C4-2B (cell line): Measurements from ENCODE around the gene MRPL40.

Experiments used
- ZFX ChIP-seq: fragments of 450-650 bp; IDR thresholded peaks from 2 replicates; pipeline ENCODE4 v1.6.1; 2017
- TF ChIP-seq, protein P1 (sequence below): fragments of 450-650 bp; conservative IDR thresholded peaks from 2 replicates; pipeline ENCODE4 v1.5.1; 2017; ENCODE audit warnings: mild to moderate bottlenecking

DNA sequence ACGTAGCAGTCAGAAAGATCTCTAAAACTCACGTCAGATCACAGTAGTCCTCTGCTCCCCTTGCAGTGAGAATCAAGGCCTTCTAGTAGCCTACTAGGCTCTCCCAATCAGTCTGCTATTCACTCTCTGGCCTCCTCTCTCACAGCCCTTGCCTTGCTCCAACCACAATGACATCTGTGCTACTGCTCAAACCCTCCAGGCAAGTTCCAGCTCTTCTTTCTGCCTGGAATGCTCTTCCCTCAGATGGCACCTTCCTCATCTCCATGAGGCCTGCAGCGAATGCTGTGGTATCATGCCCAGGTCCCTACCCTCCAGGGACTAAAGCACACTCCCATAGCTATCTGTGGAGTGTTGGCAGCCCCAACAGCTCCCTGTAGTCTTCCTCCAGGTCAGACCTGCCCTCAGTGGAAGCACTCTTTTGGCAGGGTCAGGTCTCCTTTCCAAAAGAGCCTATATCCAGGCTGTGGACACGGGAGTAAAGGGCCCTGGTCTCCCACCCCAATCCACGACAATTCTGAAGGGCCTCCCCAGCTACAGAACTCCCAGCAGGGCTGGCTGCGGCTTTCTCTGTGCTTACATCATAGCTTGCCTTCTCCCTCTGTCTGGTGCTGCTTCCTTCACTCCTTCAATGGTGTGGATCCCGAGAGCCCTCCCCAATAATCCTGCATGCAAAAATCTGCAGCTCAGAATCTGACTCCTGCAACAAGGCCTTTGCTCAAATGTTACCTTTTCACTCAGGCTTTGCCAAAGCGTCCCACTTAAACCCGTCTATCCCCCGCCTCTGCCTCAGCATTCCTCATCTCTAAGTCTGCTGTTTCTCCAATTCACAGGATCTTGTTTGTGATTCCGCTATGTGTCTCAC, 9.7 kb upstream of the MRPL40 start:
- TF ChIP-seq, protein P1, sequence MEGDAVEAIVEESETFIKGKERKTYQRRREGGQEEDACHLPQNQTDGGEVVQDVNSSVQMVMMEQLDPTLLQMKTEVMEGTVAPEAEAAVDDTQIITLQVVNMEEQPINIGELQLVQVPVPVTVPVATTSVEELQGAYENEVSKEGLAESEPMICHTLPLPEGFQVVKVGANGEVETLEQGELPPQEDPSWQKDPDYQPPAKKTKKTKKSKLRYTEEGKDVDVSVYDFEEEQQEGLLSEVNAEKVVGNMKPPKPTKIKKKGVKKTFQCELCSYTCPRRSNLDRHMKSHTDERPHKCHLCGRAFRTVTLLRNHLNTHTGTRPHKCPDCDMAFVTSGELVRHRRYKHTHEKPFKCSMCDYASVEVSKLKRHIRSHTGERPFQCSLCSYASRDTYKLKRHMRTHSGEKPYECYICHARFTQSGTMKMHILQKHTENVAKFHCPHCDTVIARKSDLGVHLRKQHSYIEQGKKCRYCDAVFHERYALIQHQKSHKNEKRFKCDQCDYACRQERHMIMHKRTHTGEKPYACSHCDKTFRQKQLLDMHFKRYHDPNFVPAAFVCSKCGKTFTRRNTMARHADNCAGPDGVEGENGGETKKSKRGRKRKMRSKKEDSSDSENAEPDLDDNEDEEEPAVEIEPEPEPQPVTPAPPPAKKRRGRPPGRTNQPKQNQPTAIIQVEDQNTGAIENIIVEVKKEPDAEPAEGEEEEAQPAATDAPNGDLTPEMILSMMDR = no peak
- no peak for TF ChIP-seq ZFX
